Activated naive CD8-positive, alpha-beta T cell treated with anti-CD3 and anti-CD28 coated beads, Interleukin-2, amount 50 U/mL, for 24 hours (primary cell): ENCODE measurements around the gene OTOG.

Experiments
- ATAC-seq: fragments of 150-1000 bp; cut with Tn5 transposase; one replicate; pipeline ENCODE4 v1.10.0; 2021
- DNase-seq: peaks from one replicate; pipeline ENCODE4 v3.0.0; 2021
- H3K27ac Mint-ChIP-seq: one replicate; pipeline ENCODE4 v1.8.0; 2021; ENCODE audit warnings: mild to moderate bottlenecking, mixed read lengths
- H3K27me3 Mint-ChIP-seq: one replicate; pipeline ENCODE4 v1.8.0; 2021; ENCODE audit warnings: mixed read lengths
- H3K36me3 Mint-ChIP-seq: one replicate; pipeline ENCODE4 v1.8.0; 2021; ENCODE audit warnings: low read depth, mixed read lengths
- H3K4me1 Mint-ChIP-seq: one replicate; pipeline ENCODE4 v1.8.0; 2021; ENCODE audit warnings: mixed read lengths
- H3K4me3 Mint-ChIP-seq: one replicate; pipeline ENCODE4 v1.8.0; 2021; ENCODE audit warnings: mild to moderate bottlenecking, moderate library complexity, mixed read lengths
- H3K9me3 Mint-ChIP-seq: one replicate; pipeline ENCODE4 v1.8.0; 2021; ENCODE audit warnings: mixed read lengths

The OTOG gene

GRCh38 chr11:17602105-17603001, 55.3 kb downstream of the OTOG start:
- DNase-seq (no peak), ATAC-seq (no peak)
- H3K9me3 Mint-ChIP-seq: no peaks in the 10 kb centered on the region
- H3K36me3 Mint-ChIP-seq: no peaks in the 10 kb centered on the region
- H3K4me1 Mint-ChIP-seq: peaks cover 4% of the 10 kb centered on the region
- H3K27me3 Mint-ChIP-seq: peaks cover 2% of the 10 kb centered on the region
- H3K27ac Mint-ChIP-seq: no peak overlapping the region
- H3K4me3 Mint-ChIP-seq: no peak overlapping the region

DNA sequence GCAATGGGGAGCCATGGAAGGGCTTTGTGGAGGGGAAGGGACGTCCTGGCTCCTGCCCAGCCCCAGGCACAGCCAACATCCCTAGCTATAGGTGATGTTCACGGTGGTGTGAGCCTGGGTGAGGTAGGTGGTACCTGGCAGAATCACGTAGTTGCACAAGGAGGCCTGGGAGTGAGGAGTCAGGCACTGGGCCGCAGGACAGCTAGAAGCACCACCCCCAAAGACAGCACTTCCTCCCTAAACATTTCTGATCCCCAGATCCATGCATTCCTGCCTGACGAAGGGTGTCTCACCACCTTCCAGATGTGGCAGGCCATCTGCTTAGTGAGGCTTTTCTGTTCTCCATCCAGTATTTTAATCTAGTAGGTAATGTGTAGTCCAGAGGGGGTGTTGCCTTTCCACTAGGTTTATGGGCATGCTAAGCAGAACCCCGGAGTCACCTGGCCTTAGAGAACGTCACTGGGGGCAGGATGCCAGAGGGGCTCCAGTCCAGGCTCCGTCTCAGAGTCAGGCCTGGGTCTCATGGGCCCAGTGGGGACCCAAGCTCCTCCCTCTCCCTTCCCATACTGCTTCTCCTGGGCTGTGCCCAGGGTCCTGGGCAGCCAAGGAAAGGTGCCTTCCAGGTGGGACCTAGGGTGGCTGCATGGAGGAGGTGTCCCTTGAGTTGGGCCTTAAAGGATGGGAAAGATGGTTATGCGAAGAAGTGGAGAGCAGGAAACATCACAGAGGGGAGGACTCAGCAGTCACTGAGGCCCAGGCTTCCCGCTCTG, 56.2 kb downstream of the OTOG start:
- Mint-ChIP-seq H3K4me1 (peaks cover 4% of the 10 kb centered on the region), H3K9me3 (no peaks in the 10 kb centered on the region), H3K36me3 (no peaks in the 10 kb centered on the region), H3K4me3 (no peak overlapping the region), H3K27me3 (peaks cover 2% of the 10 kb centered on the region), H3K27ac (no peak overlapping the region)
- DNase-seq (no peak), ATAC-seq (no peak)

- ATAC-seq: no peak
- Mint-ChIP-seq H3K36me3 (no peaks in the 10 kb centered on the region), H3K4me3 (no peak overlapping the region), H3K4me1 (peaks cover 4% of the 10 kb centered on the region), H3K9me3 (no peaks in the 10 kb centered on the region), H3K27ac (no peak overlapping the region), H3K27me3 (peaks cover 2% of the 10 kb centered on the region)
- no peak for DNase-seq
Observed at GRCh38 chr11:17604201-17604914, 57.3 kb downstream of the OTOG start.

DNA sequence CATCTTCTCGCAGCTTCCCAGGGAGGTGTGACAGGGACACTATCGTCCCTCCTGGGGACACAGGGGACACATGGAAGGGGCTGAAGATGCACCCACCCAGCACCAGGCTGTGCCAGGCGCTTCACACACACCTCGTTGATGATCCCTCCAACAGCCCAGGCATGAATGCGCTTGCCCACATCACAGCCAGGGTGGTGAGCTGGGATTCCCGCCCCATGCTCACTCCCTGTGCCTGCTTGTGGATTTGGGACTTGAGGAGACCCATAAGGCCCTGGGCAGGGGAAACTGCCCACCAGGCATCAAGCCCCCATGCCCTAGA, 57.8 kb downstream of the OTOG start:
- ATAC-seq (no peak), DNase-seq (no peak)
- Mint-ChIP-seq H3K27me3 (peaks cover 1% of the 10 kb centered on the region), H3K27ac (no peak overlapping the region), H3K9me3 (no peaks in the 10 kb centered on the region), H3K4me3 (no peak overlapping the region), H3K4me1 (peaks cover 4% of the 10 kb centered on the region), H3K36me3 (no peaks in the 10 kb centered on the region)

- DNase-seq (no peak), ATAC-seq (no peak)
- Mint-ChIP-seq H3K9me3 (no peaks in the 10 kb centered on the region), H3K4me1 (peaks cover 4% of the 10 kb centered on the region), H3K27me3 (no peaks in the 10 kb centered on the region), H3K36me3 (no peaks in the 10 kb centered on the region), H3K27ac (no peak overlapping the region), H3K4me3 (no peak overlapping the region)
Observed at GRCh38 chr11:17605651-17606122, 58.6 kb downstream of the OTOG start.

DNA sequence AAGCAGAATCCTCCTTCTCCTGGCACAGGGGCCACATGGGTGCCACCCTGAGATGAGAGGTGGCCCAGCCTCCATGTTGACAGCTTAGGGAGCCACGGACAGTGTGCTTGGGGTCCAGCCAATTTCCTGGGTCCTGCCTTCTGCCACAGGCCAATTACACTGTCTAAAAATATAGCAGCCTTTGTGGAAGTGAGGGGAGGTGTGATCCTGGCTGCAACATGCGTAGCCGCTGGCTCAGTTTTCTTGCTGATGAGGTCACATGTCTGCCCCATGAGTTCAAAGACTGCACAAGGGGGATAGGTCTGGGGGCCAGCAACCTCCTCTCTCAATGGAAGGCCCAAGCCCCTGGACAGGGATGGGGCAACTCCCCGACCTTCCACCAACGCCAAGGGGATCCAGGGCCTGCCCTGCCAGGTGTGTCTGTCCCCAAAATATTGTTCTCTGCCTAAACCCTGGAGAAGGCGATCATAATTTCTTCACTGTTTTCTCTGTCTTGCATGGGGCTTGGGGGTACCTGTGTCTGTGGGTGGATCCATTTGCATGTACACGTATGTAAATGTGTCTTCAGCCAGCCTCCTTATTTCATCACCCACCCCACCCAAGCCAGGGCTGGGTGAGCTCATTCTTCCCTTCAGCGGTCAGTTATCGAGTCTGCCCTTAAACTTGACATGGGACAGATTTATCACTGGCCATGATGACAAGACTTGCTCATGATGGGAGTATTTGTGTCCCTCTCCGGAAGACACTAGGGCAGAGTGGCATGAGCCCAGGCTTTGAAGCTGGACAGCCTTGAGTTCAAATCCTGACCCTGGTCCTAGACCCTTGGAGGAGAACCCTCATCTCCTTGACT, 59.4 kb downstream of the OTOG start:
- Mint-ChIP-seq H3K27me3 (no peaks in the 10 kb centered on the region), H3K4me3 (no peak overlapping the region), H3K36me3 (no peaks in the 10 kb centered on the region), H3K4me1 (no peaks in the 10 kb centered on the region), H3K9me3 (no peaks in the 10 kb centered on the region), H3K27ac (no peak overlapping the region)
- no peak for DNase-seq
- ATAC-seq: no peak

DNA sequence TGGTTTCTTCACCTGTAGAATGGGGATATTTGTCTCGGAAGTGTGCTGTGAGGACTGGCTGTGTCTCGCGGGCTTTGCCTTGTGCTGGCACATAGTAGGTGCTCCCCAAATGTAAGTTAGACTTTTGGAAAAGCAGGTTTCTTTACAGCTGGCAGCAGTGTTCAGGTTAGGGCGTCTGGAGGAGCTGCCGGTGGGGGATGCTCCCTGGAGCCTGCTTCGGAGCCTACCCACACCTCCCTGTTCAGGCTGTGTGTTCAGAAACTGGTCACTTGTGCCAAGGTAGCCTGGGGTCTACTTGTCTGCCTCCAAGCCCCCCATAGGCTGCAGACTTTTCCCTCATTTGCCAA, 60.0 kb downstream of the OTOG start:
- Mint-ChIP-seq H3K4me1 (no peaks in the 10 kb centered on the region), H3K27ac (no peak overlapping the region), H3K9me3 (no peaks in the 10 kb centered on the region), H3K36me3 (no peaks in the 10 kb centered on the region), H3K4me3 (no peak overlapping the region), H3K27me3 (no peaks in the 10 kb centered on the region)
- DNase-seq (no peak), ATAC-seq (no peak)

DNA sequence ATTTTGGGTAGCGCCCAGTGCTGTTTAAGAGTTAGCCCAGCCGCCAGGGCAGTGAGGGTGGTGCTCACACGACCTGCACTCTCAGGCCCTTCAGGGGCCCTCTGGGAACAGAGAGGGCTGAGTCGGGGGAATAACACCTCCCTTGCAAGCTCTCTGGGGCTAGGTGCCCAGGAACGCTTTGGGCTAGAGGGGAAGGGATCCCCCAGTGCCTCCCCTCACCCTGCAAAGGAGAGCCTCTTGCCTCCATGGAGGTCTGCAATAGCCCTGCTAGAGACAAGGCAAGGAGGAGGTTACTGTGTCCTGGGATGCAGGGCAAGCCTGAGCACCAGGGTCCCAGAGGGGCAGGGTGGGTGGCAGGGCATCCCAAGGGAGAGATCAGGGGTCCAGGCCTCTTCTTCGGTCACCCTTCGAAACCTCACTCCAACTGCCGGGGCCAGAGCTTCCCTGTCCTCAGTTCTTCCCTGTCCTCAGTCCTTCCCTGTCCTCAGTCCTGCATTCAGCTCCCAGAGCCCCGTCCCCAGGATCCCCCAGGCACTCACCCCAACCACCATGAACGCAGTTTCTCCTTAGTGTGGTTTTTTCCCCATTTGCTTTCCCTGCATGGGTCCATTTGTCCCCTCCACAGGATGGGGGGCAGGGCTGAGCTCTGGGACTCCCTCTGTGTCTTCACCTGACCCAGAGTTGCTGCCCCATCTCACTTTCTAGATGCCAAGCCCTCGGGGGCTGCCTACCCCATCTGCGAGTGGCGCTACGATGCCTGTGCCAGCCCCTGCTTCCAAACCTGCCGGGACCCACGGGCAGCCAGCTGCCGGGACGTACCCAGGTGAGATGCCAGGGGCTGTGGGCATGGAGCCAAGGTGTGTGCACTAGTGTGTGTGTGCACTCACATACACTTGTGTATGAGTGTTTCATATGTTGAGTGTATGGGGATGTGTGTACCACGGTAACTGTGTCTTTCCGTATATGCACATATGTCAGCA, 60.8 kb downstream of the OTOG start:
- Mint-ChIP-seq H3K27me3 (no peaks in the 10 kb centered on the region), H3K36me3 (no peaks in the 10 kb centered on the region), H3K27ac (no peak overlapping the region), H3K4me1 (no peaks in the 10 kb centered on the region), H3K9me3 (no peaks in the 10 kb centered on the region), H3K4me3 (no peak overlapping the region)
- ATAC-seq (no peak), DNase-seq (no peak)

DNA sequence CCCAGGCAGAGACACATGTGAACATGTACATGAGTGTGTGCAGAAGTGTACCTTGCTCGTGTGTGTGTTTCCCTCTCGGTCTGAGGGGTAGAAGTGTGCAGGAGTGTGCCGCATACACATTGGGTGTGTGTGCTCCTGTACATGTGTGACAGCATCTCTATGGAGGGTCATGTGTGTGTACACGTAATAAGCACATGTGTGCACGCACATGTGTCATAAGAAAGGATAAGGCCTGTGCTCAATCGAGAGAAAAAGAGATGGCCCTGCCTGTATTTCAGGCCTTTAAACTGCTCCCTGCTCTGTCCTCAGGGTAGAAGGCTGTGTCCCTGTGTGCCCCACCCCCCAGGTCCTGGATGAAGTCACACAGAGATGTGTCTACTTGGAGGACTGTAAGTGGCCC, 61.8 kb downstream of the OTOG start:
- H3K27ac Mint-ChIP-seq: no peak overlapping the region
- H3K4me1 Mint-ChIP-seq: no peaks in the 10 kb centered on the region
- no peaks in the 10 kb centered on the region for H3K36me3 Mint-ChIP-seq
- no peak overlapping the region for H3K4me3 Mint-ChIP-seq
- H3K9me3 Mint-ChIP-seq: no peaks in the 10 kb centered on the region
- H3K27me3 Mint-ChIP-seq: no peaks in the 10 kb centered on the region
- DNase-seq (no peak), ATAC-seq (no peak)

- H3K4me3 Mint-ChIP-seq: no peak overlapping the region
- no peak overlapping the region for H3K27ac Mint-ChIP-seq
- ATAC-seq (no peak), DNase-seq (no peak)
- peaks cover 2% of the 10 kb centered on the region for H3K27me3 Mint-ChIP-seq
- H3K4me1 Mint-ChIP-seq: no peaks in the 10 kb centered on the region
- H3K36me3 Mint-ChIP-seq: no peaks in the 10 kb centered on the region
- H3K9me3 Mint-ChIP-seq: no peaks in the 10 kb centered on the region
Observed at GRCh38 chr11:17609291-17610084, 62.4 kb downstream of the OTOG start.

DNA sequence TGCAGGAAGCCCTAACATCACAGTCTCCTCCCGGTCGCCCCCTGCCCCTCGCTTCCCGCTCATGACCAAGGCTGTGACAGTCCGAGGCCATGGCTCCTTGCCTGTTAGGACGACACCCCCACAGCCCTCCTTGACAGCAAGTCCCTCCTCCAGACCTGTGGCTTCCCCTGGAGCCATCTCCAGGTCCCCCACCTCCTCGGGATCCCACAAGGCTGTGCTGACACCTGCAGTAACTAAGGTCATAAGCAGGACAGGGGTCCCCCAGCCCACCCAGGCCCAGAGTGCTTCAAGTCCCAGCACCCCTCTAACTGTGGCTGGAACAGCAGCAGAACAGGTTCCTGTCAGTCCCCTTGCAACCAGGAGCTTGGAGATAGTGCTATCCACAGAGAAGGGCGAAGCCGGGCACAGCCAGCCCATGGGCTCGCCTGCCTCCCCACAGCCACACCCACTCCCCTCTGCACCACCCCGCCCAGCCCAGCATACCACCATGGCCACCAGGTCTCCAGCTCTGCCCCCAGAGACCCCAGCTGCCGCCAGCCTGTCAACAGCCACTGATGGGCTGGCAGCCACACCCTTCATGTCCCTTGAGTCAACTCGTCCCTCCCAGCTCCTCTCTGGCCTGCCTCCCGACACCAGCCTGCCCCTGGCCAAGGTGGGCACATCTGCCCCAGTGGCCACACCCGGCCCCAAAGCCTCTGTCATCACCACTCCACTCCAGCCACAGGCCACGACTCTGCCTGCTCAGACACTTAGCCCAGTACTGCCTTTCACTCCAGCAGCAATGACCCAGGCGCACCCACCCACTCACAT, 63.2 kb downstream of the OTOG start:
- H3K36me3 Mint-ChIP-seq: no peaks in the 10 kb centered on the region
- no peaks in the 10 kb centered on the region for H3K4me1 Mint-ChIP-seq
- H3K4me3 Mint-ChIP-seq: no peak overlapping the region
- H3K27ac Mint-ChIP-seq: no peak overlapping the region
- no peak for DNase-seq
- H3K27me3 Mint-ChIP-seq: peaks cover 4% of the 10 kb centered on the region
- no peaks in the 10 kb centered on the region for H3K9me3 Mint-ChIP-seq
- no peak for ATAC-seq

GRCh38 chr11:17611049-17611448, 64.0 kb downstream of the OTOG start:
- no peak for ATAC-seq
- Mint-ChIP-seq H3K27me3 (peaks cover 4% of the 10 kb centered on the region), H3K4me3 (no peak overlapping the region), H3K27ac (no peak overlapping the region), H3K36me3 (no peaks in the 10 kb centered on the region), H3K4me1 (no peaks in the 10 kb centered on the region), H3K9me3 (no peaks in the 10 kb centered on the region)
- DNase-seq: no peak
